Neural cell (in vitro differentiated cells): ENCODE results near the gene SLC9B2. TPM values are rescaled to one million over a fixed set of nuclear protein-coding genes. Genes with fewer than 3 reads are reported as not detected.

Experiments used
- H2AFZ ChIP-seq: fragments of 200-600, 300-800 bp; sonication (generic), shearing (Covaris generic); 2 replicates; pipeline ENCODE4 v1.6.0; 2014; ENCODE audit warnings: low read depth, mild to moderate bottlenecking, antibody characterized with exemption, low read length, moderate library complexity
- H3F3A ChIP-seq: fragments of 200-600 bp; shearing (Covaris generic); 2 replicates; pipeline ENCODE4 v1.6.1; 2016; ENCODE audit warnings: mild to moderate bottlenecking, moderate library complexity, mixed read lengths, antibody characterized with exemption, low read length; ENCODE audit not compliant: insufficient read depth, poor library complexity, severe bottlenecking
- H3K27ac ChIP-seq: fragments of 200-600, 300-800 bp; sonication (generic), shearing (Covaris generic); 2 replicates; pipeline ENCODE4 v1.5.1; 2014; ENCODE audit warnings: mild to moderate bottlenecking, low read length, moderate library complexity
- H3K27me3 ChIP-seq: fragments of 300-800, 200-600 bp; sonication (generic), shearing (Covaris generic); 2 replicates; pipeline ENCODE4 v1.6.0; 2014; ENCODE audit warnings: mild to moderate bottlenecking, low read depth, low read length, moderate library complexity; ENCODE audit not compliant: insufficient read depth
- H3K36me3 ChIP-seq: fragments of 300-800, 200-600 bp; sonication (generic), shearing (Covaris generic); 2 replicates; pipeline ENCODE4 v1.5.1; 2014; ENCODE audit warnings: mild to moderate bottlenecking, antibody characterized with exemption, low read length, moderate library complexity; ENCODE audit not compliant: insufficient read depth
- H3K4me2 ChIP-seq: fragments of 300-800, 200-600 bp; sonication (generic), shearing (Covaris generic); 2 replicates; pipeline ENCODE4 v1.6.0; 2014; ENCODE audit warnings: mild to moderate bottlenecking, low read length
- H3K4me3 ChIP-seq: fragments of 300-800, 200-600 bp; sonication (generic), shearing (Covaris generic); 2 replicates; pipeline ENCODE4 v1.5.1; 2014; ENCODE audit warnings: mild to moderate bottlenecking, low read length, moderate library complexity
- H3K79me2 ChIP-seq: fragments of 200-600 bp; shearing (Covaris generic); replicated peaks from 2 replicates; pipeline ENCODE4 v1.6.0; 2014; ENCODE audit warnings: mild to moderate bottlenecking, low read length, moderate library complexity; ENCODE audit not compliant: insufficient read depth
- H3K9ac ChIP-seq: fragments of 300-800, 200-600 bp; sonication (generic), shearing (Covaris generic); 2 replicates; pipeline ENCODE4 v1.6.1; 2016; ENCODE audit warnings: mild to moderate bottlenecking, low read length, mixed read lengths
- H3K9me2 ChIP-seq: fragments of 200-600 bp; shearing (Covaris generic); 2 replicates; pipeline ENCODE4 v1.6.1; 2016; ENCODE audit warnings: mild to moderate bottlenecking, low read length, mixed read lengths; ENCODE audit not compliant: insufficient read depth
- H3K9me3 ChIP-seq: fragments of 200-600, 300-800 bp; sonication (generic), shearing (Covaris generic); 2 replicates; pipeline ENCODE4 v1.6.1; 2016; ENCODE audit warnings: mild to moderate bottlenecking, mixed run types, low read length, moderate library complexity, mixed read lengths
- H4K20me1 ChIP-seq: fragments of 200-600 bp; shearing (Covaris generic); 2 replicates; pipeline ENCODE4 v1.6.1; 2016; ENCODE audit warnings: mild to moderate bottlenecking, mixed run types; ENCODE audit not compliant: insufficient read depth
- CTCF ChIP-seq: fragments of 450-650 bp; IDR thresholded peaks from 2 replicates; pipeline ENCODE4 v1.5.1; 2014; ENCODE audit warnings: antibody characterized with exemption, mild to moderate bottlenecking, moderate library complexity; ENCODE audit not compliant: poor library complexity, severe bottlenecking
- EP300 ChIP-seq: fragments of 450-650 bp; conservative IDR thresholded peaks from 2 replicates; pipeline ENCODE4 v1.6.1; 2014; ENCODE audit warnings: antibody characterized with exemption, mild to moderate bottlenecking, moderate library complexity; ENCODE audit not compliant: poor library complexity, severe bottlenecking
- EZH2 ChIP-seq: fragments of 200-600, 300-800 bp; shearing (Covaris generic), sonication (generic); IDR thresholded peaks from 2 replicates; pipeline ENCODE4 v1.6.1; 2014; ENCODE audit warnings: antibody characterized with exemption, low read length, borderline replicate concordance, mild to moderate bottlenecking; ENCODE audit not compliant: insufficient read depth, poor library complexity, severe bottlenecking
- MXI1 ChIP-seq: fragments of 450-650 bp; conservative IDR thresholded peaks from 2 replicates; pipeline ENCODE4 v1.6.1; 2014; ENCODE audit warnings: antibody characterized with exemption, mild to moderate bottlenecking; ENCODE audit not compliant: poor library complexity, severe bottlenecking
- POLR2AphosphoS5 ChIP-seq: IDR thresholded peaks from 2 replicates; pipeline ENCODE4 v1.6.1; 2012
- RAD21 ChIP-seq: fragments of 450-650 bp; conservative IDR thresholded peaks from 2 replicates; pipeline ENCODE4 v1.6.1; 2014; ENCODE audit warnings: antibody characterized with exemption, mild to moderate bottlenecking, moderate library complexity
- REST ChIP-seq: IDR thresholded peaks from 2 replicates; pipeline ENCODE4 v1.6.1; 2012; ENCODE audit warnings: borderline replicate concordance
- SMC3 ChIP-seq: fragments of 450-650 bp; conservative IDR thresholded peaks from 2 replicates; pipeline ENCODE4 v1.6.1; 2014; ENCODE audit warnings: antibody characterized with exemption, mild to moderate bottlenecking, moderate library complexity; ENCODE audit not compliant: poor library complexity
- TAF1 ChIP-seq: IDR thresholded peaks from 2 replicates; pipeline ENCODE4 v1.6.1; 2012; ENCODE audit warnings: low read depth
- polyA plus RNA-seq: library from polyadenylated mRNA; depleted of rRNA; stranded (reverse); fragments of >200 nt; gene quantifications from 2 replicates; pipeline ENCODE4 v1.2.3, GENCODE V29; 2014

SLC9B2 gene
- polyA plus RNA-seq, 1 donor from 2014 or later, result 46.3 TPM

- H3K9me3 ChIP-seq, result no peaks in the 10 kb centered on the region
- TF ChIP-seq POLR2AphosphoS5, result no peak
- no peak for TF ChIP-seq TAF1
- no peak for TF ChIP-seq EP300
- TF ChIP-seq MXI1, result no peak
- no peak for TF ChIP-seq EZH2
- no peak for TF ChIP-seq CTCF
- TF ChIP-seq SMC3, result no peak
- TF ChIP-seq REST, result no peak
- no peak for TF ChIP-seq RAD21
- no peak overlapping the region for H3K9ac ChIP-seq
- H3K4me2 ChIP-seq, result no peak overlapping the region
- no peaks in the 10 kb centered on the region for H4K20me1 ChIP-seq
- H3K36me3 ChIP-seq, result no peaks in the 10 kb centered on the region
- no peaks in the 10 kb centered on the region for H3K79me2 ChIP-seq
- peaks cover 4% of the 10 kb centered on the region for H3K27me3 ChIP-seq
- no peaks in the 10 kb centered on the region for H3K9me2 ChIP-seq
- peak overlapping the region; percentile 82 for H3K4me3 ChIP-seq
- H3F3A ChIP-seq, result no peaks in the 10 kb centered on the region
- no peak overlapping the region for H2AFZ ChIP-seq
- no peak overlapping the region for H3K27ac ChIP-seq
Observed at GRCh38 chr4:103073792-103074438, 2.6 kb downstream of the SLC9B2 start.

GRCh38 chr4:103067841-103068547, 8.6 kb downstream of the SLC9B2 start:
- Histone ChIP-seq H3K27ac (no peak overlapping the region), H3K79me2 (no peaks in the 10 kb centered on the region)

More at GRCh38 chr4:103067841-103068547, 8.6 kb downstream of the SLC9B2 start:
- H3K4me3 ChIP-seq, result no peak overlapping the region
- no peaks in the 10 kb centered on the region for H3K9me3 ChIP-seq
- H3K9me2 ChIP-seq, result no peaks in the 10 kb centered on the region
- TF ChIP-seq TAF1 (no peak), EP300 (no peak), POLR2AphosphoS5 (no peak), EZH2 (no peak), CTCF (no peak)
- no peak overlapping the region for H3K4me2 ChIP-seq
- H3F3A ChIP-seq, result no peaks in the 10 kb centered on the region
- H2AFZ ChIP-seq, result no peak overlapping the region
- H4K20me1 ChIP-seq, result no peaks in the 10 kb centered on the region
- H3K9ac ChIP-seq, result no peak overlapping the region
- H3K36me3 ChIP-seq, result no peaks in the 10 kb centered on the region
- H3K27me3 ChIP-seq, result no peaks in the 10 kb centered on the region
